Stimulated activated CD4-positive, alpha-beta T cell treated with anti-CD3 and anti-CD28 coated beads, Interleukin-1b, Interleukin-23, amount 100 ng/mL, for 1 hour (primary cell): ENCODE measurements around the gene TRAF1.

Experiments used
- DNase-seq, 2 donors: peaks; one replicate each; pipeline ENCODE4 v3.0.0-alpha.2; 2020; ENCODE audit warnings: low read depth in 2 of 2

TRAF1 gene

DNA sequence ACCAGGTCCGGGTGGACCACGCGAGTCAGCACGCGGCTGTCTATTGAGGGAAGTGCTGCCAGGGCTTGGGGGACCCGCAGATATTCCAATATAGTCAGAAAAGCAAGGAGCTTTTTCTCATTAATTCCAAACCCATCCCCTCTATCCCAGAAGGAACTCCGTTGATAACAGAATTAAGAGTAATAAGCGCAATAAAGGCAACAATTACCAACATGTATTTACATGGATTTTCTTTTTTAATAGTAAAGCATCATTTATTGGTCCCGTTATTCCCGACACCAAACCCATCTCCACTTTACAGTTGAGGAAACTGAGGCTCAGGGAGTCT is 57.3 kb downstream of the TRAF1 start:
- no peak for DNase-seq

DNA sequence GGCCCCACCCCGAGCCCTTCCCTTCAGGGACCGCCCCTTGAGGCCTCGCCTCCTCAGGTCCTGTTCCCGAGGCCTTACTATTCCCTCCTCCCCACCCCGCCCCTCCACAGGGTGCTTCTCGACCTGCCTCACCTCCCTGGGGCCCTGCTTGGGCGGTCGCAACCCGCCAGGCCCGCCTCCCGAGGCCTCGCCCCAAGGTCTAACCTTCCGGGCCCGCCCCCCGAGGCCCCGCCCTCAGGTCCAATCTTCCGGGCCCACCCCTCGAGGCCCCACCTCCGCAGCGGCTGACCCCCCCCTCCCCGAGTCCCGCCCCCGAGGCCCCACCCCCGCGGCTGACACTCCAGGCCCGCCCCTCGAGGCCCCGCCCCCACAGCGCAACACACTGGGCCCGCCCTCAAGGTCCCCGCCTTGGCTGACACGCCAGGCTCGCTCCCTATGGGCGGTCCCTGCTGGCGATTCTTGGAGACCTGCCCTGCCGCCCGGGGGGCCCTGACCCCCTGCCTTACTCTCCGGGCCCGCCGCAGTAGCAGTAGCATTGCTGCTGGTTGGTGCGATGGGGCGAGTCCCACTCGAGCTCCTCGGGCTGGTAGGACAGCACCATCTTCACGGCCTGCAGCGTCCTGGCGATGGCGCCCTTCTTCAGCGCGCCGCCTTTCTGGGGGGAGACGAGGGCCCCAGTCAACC is 57.8 kb downstream of the TRAF1 start:
- peak; percentile 96 to 97 for DNase-seq

DNA sequence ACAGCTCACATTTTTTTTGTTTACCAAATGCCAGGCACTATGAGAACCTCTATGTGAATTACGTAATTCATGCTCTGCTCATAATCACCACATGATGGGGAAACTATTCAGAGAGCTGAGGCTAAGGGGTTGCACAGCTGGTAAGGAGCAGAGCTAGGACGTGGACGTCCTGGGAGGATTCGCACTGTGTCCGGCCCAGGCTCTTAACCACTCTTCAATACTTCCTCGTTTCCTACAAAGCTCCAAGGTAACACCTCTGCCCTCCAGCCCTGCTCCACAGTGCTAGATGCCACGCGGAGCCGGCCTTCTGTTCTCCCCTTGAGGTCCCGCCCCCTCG is 58.3 kb downstream of the TRAF1 start:
- DNase-seq = no peak

DNA sequence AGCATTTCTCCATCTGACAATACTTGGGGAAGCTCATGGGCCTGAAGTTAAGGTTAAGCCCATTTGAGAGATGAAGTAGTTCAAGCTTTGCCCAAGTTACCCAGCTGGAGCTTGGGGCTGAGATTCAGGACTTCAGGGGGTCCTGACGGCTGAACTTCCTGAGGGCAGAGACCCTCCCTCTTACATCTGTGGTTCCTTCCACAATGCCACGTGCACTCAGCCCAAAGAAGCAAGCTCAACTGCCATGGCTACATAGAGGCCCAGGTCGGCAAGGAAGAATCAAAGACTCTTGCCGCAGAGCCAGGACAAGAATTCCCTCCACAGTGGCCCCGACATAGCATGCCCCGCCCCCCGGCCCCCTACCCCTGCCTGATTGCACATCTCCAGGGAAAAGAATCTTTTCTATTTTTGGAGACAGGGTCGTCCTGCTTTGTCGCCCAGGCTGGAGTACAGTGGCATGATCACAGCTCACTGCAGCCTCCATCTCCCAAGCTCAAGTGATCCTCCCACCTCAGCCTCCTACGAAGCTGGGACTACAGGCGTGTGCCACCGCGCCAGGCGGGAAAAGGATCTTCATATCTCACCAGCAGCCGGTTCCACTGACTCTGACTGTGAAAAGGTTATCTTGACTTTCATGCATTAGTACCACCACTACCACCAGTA is 58.8 kb downstream of the TRAF1 start:
- no peak for DNase-seq

DNA sequence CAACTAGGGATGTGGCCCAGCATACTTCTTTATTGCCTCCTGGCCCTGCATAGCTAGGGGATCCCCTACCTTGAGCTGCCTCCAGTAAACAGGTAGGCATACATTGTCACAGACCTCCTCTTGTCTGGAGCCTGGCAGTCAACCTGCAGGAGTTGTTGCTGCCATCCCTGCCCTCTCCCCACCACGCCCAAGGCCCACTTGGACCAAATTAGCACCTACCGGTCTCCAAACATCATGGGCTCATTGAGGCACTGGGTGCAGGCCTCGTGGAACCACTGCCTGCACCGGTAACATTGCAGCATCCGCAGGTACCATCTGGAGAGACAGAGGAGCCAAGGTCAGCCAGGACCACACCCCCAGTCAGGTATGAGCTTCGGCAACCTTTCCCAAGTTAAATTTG is 59.9 kb downstream of the TRAF1 start:
- DNase-seq = no peak

DNA sequence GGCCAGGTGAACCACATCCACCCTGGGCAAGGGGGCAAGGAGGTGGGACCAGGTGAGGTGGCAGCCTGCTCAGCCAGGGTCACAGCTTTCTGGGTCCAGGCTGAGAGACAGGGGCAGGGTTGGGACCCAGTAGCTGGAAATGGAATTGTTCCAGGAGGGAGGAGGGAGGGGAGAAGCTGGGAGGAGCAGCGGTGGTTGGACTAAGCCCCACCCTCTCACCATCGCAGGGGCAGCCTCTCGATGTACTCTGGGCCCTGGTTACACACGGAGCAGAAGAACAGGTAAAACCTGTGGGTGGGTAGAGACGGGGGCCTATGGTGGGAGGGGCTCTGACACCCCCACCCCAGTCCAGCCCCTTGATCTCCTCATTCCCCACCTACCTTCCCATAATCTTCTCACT is 60.8 kb downstream of the TRAF1 start:
- DNase-seq = no peak

DNA sequence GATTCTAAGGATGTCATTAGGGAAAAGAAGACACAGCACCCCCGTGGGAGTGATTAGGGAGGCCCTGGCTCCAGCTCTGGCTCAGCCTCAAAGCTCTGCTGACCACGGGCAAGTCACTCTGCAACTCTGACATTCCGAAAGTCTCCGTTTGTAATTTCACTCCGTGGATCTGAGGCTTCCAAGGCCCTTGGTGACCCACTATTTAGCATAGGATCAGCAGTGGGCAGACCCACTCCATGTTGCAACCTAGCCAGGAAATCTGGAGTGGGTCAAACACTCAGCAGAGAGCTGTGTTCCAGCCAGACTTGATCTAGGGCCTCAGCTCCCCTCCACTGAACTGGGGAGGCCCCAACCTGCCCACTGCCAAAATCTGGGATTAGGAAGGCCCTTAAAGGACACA is 61.4 kb downstream of the TRAF1 start:
- no peak for DNase-seq

DNA sequence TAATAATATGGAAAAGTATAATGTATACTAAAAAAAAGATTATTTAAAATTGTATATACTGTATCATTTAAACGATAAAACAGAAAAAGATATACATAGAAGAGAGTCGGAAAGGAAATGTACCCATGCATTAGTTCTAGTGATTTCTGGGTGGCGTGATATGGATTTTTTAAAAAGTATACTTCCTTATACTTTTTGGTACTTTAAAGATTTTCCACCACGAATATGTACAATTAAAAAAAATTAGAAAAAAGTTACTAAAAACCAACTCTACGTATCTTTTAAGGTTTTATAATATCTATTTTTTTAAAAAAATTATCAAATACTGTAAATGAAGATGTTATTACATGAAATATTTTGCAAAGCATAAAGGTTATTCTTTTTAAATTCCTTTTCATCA is 61.9 kb downstream of the TRAF1 start:
- no peak for DNase-seq

DNA sequence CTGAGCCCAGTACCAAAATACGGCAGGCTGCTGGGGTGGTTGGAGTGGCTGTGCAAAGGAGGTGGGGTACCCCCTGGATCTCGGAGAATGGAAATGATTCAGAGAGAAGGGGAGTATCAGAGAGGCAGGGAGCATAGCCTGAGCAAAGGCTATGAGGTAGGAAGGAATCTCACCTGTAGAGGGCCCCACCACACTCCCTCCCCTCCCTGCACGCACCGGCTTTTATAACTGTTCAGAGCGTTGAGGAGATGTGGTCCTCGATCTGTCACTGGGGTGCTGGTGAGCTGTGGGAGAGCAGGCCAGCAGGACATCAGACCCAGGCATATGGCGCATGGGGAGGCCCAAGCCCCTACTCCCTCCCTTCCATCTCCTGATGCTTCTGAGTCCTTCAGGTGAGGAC is 62.8 kb downstream of the TRAF1 start:
- no peak for DNase-seq

DNA sequence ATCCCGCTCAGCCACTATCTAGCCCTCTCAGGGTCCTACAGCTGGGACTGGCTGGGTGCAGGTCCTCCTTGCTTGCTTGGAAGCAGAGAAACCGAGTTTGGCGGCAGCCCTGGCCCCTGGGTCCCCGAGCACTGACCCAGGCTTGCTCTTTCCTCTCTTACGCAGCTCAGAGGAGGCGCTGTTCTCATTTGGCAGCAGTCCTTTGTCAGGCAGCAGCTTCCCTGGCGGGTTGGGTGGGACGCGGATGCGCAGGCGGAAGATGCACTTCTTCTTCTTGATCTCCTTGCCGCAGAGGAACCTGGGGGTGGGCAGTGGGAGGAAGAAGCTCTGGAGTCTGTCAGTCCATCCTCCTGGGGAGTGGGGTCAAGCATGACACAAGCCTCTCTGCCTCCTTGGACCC is 64.1 kb downstream of the TRAF1 start:
- no peak for DNase-seq

DNA sequence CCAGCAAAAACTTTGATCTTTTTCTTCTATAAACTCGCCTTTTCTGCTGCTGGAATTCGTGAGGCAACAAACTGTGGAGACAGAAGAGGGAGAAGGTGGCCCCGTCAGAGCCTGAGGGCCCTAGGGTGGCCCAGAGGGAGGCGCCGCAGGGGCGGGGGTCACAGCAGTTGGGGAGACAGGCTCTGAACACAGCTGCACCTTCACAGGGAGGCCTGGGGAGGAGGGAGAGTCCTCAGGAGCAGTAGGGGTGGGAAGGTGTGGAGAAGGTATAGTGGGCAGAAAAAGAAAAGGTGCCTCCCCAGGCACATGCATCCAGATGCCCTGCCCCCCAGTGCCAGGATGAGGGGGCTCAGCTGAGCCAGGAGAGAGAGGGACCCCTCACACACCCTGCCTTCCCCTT is 64.7 kb downstream of the TRAF1 start:
- DNase-seq = no peak

DNA sequence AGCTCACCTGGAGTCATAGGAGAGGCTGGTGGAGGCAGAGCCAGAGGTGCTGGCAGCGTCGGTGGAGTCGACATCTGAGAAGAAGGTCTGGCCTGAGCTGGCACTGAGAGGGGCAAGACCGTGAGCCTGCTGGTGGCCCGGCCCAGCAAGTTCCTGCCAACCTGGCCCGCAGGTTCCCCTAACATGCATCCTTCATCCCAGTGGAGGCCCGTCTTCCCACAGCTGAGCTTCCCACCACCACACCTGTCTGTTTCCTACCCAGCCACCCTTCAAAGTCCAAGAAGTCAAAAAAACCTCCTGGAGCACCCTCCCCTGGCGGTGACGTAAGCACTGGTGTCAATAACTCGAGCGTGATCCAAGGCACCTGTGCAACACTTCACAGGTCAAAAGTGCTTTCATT is 66.5 kb downstream of the TRAF1 start:
- no peak for DNase-seq

DNA sequence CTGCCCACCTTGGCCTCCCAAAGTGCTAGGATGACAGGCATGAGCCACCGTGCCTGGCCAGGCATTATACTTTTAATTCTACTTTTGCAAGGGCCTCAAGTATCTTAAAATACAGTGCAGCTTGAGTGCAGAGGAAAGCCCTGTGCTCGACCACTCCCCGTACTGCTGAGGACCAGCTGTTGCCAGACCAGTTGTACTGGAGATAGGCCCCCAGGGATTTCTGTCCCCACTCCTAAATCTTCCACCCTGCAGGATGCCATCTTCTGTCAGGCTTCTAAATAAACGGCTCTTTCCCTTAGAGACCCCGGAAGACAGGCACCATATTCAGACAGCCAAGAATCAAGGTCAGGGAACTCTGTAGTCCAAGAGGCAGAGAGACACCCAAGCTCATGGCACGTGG is 67.2 kb downstream of the TRAF1 start:
- no peak for DNase-seq

DNA sequence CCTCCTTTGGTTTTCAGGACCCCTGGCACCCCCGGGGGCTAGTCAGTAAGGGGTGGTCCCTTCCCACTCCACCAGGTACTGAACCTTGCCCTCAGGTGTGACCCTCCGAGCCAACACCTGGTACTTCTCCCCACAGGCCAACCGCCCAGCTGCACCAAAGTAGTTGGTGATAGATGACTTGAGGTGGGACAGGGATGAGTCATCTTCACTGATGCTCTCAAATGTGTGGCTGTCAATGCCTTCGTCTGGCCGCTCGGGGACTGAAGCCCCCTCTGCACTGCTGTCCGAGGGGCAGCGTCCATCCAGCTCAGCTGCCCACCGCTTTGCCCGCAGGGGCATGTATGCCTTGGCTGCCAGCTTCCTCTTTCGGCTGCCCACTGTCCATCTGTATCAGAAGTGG is 68.7 kb downstream of the TRAF1 start:
- no peak for DNase-seq

DNA sequence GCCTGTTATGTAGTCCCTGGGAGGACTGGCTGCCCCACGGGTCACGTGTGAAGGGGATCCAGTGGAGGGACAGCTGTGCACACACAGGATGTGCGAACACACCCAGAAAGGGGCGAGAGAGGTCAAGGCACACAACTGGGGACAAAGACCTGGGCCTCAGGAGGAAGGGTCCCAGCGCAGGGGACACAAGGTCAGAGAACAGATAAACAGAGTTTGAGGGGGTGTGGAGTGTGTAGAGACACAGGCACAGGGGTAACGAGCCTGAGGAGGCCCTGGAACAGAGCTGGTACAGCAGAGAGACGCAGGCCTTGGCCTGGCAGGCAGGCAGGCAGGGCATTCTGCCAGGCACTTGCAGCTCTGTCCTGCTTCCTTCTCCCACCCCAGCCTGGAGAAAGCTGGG is 69.1 kb downstream of the TRAF1 start:
- DNase-seq = no peak

DNA sequence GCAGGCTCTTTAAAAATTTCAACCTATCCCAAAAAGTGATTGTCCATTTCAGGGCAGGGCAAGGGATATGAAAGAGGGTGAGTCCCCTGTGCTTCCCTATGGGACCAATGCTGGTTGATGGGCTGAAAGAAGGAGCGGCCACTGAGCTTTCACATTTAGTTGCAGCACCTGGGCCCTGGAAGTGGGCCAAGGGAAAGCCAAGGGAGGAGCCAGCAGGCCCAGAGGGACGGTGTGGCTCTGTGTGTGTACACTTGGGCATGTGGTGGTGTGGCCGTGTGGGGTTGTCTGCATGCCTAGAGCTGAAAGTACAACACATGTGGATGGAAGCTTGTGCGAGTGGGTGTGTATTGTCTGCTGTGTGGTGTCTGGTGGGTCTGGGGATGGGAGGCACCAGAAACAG is 69.9 kb downstream of the TRAF1 start:
- no peak for DNase-seq

DNA sequence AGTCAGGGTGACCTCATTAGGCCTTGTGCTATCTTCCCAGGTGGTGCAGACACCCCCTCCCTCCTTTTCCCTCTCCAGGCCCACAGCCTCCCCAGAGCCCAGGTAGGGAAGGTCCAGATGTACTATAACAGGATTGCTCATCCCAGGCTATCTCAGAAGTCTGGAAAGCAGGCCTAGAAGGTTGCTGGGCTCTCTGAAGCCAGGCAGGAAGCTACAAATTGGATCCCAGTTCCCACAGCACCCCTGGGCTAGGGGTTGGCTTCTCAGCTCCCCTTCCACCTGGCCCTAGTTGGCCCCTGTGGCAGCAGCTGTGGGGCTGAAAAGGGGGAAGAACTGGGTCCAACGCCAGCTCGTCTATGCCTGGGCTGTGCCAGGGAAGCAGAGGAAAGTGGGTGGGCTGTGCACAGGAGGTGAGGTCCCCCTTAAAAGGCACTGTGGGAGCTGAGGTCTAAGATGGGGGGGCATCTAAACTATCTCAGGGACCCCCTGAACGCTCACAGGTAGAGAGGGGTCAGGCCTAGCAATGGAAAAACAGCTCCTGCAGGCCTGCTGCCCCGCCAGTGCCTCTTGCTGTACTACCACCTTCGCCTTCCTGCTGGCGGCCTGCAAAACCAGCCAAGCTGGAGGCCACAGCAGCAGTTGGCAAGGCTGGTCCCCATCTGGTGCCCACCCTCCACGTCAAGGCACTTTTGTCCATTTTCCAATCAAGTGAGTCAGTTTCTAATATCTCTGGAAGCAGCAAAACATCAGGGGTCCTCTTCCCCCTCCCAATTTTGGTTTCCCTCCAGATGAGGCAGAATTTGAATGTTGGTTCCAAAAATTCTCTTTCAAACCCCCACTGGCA is 70.5 kb downstream of the TRAF1 start:
- no peak for DNase-seq

DNA sequence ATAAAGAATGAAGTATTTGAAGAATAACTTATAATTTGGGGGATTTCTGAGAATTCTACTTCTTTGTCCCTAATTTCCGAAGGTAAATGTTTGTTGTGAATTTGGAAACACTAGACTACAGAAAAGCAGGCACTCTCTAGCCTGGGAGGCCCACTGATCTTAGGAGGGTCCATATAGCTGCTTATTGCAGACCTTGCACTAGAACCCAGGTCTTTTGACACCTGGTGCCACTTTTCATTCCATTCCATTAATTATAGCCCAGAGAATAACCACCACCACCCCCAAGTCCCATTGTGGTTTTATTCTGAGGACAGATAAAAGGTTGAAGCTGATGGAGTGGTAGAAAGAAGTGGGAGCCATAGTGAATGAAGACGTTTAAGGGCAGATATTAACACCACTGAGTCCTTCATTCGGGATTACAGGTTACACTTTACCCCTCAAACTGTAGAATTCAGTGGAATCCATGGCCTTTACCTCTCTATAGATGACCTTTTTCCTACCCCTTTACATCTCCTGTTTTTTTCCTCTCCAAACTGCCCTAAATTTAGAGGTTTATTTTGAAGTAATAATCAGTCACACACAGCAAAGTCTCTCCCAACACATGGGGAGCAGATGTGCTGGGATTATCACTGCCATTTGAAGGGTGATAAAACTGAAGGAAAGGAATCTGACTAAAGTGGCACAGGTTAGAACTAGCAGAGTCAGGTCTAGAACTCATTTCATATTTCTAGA is 71.8 kb downstream of the TRAF1 start:
- no peak for DNase-seq

DNA sequence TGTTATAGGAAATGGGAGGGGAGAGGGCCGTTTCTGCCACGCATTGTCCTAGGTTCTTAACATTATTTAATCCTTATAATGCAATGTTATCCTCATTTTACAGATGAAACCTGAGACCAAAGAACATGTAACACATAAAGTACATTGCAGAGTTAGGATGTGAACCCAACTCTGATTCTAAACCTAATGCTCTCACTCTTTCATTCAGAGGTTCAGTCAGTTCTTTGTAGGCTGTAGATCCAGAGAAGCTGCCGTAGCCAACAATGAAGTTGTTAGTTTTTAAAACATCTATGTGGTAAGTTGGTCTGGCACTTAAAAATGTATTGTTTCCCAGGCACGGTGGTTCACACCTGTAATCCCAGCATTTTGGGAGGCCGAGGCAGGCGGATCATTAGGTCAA is 73.4 kb downstream of the TRAF1 start:
- DNase-seq = no peak
